IgD-negative memory B cell (primary cell): Measurements from ENCODE around the gene JOSD2. TPM values are rescaled to one million over a fixed set of nuclear protein-coding genes. Genes with fewer than 3 reads are reported as not detected.

Experiments used
- H3K27ac Mint-ChIP-seq, 3 donors: one replicate each; pipeline ENCODE4 v1.8.0; 2020 to 2022; ENCODE audit warnings: mild to moderate bottlenecking in 3 of 3, mixed read lengths in 3 of 3, moderate library complexity in 1 of 3
- H3K27me3 Mint-ChIP-seq: one replicate; pipeline ENCODE4 v1.8.0; 2021; ENCODE audit warnings: mixed read lengths
- H3K36me3 Mint-ChIP-seq: one replicate; pipeline ENCODE4 v1.8.0; 2020; ENCODE audit warnings: mild to moderate bottlenecking, mixed read lengths
- H3K4me1 Mint-ChIP-seq, 3 donors: one replicate each; pipeline ENCODE4 v1.8.0; 2020 to 2022; ENCODE audit warnings: mixed read lengths in 3 of 3, mild to moderate bottlenecking in 1 of 3
- H3K4me3 Mint-ChIP-seq, 4 donors: one replicate each; pipeline ENCODE4 v1.8.0; 2020 to 2022; ENCODE audit warnings: mild to moderate bottlenecking in 4 of 4, mixed read lengths in 4 of 4, moderate library complexity in 3 of 4
- H3K9me3 Mint-ChIP-seq, 3 donors: one replicate each; pipeline ENCODE4 v1.8.0; 2020 to 2021; ENCODE audit warnings: mixed read lengths in 3 of 3, mild to moderate bottlenecking in 1 of 3
- polyA plus RNA-seq: library from polyadenylated mRNA; unstranded; fragments of 300-500 nt; fragmentation: Illumina TruSeq; gene quantifications from one replicate; pipeline ENCODE4 v1.2.3, GENCODE V29; 2021

JOSD2 gene
- polyA plus RNA-seq, 1 donor from 2014 or later, result 15.0 TPM

DNA sequence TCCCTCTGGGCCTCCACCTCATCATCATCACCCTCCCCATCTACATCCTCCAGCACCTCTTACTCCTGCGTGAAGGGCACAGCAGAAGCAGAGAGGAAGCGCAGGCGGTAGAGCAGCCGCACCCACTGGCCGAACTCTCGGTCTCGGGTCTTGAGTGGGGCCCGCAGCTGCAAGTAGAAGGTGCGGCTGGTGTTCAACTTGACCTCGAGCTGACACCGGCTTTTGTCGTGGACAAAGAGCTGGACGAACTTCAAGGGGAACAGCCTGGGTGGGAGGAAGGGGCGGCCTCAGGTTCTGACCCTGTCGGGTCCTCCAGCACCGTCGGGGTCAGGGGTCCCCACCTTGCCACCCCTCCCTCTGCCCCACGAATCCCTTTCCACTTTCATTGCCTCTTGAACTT, 43.4 kb downstream of the JOSD2 start:
- no peaks in the 10 kb centered on the region for H3K9me3 Mint-ChIP-seq
- H3K27me3 Mint-ChIP-seq, result peaks cover 5% of the 10 kb centered on the region
- no peak overlapping the region for H3K27ac Mint-ChIP-seq
- no peaks in the 10 kb centered on the region for H3K4me1 Mint-ChIP-seq
- no peak overlapping the region for H3K4me3 Mint-ChIP-seq
- no peaks in the 10 kb centered on the region for H3K36me3 Mint-ChIP-seq

DNA sequence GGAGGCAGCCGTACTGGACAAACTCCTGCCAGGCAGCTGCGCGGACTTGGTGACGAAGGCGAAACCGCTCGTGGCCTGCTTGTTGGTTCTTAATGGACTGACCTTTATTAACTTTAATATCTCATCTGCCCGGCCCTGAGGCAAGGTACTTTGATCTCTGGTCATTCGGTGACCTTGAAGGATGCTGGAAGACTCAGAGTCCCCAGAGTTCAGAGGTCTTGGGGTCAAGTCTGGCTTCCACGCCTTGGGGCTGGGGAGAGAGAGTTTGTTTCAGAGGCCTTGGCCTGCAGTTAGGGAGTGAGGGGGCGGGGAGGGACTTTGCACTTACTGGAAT, 44.3 kb downstream of the JOSD2 start:
- Mint-ChIP-seq H3K36me3 (no peaks in the 10 kb centered on the region), H3K27ac (no peak overlapping the region), H3K9me3 (no peaks in the 10 kb centered on the region), H3K4me3 (no peak overlapping the region), H3K27me3 (peaks cover 5% of the 10 kb centered on the region), H3K4me1 (no peaks in the 10 kb centered on the region)

DNA sequence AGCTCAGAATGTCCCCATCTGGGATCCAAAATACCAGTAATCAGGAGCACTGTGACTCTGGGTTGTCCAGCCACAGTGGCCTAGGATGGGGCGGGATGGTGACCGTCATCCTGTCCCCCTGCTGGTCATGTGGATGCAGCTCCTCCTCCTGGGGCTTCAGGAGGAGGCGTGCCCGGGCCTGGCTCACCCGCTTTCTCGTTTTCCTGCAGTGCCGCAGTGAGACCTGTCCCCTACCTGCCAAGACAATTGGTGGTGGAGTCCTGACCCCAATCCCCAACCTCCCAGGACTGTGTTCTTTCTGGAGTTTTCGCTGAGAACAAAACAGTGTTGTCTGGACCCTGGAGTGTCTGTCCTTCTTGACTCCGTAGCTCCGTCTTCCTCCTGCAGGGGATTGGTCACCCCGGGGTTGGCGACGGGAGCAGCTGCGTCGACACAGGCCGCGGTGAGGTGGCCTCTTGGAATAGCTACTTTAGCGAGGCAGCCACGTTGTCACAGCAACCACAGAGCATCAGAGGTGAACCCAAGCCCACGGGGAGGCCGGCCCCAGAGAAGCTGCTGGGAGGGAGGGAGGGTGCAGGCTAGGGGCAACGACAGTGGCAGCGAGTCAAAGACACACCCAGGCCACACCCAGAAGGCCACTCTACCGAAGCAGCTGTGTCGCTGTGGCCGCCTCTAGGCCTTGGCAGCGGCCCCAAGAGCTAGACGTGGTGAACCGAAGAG, 44.8 kb downstream of the JOSD2 start:
- Mint-ChIP-seq H3K4me1 (peaks cover 3% of the 10 kb centered on the region in 3 donors), H3K36me3 (no peaks in the 10 kb centered on the region), H3K27me3 (peaks cover 5% of the 10 kb centered on the region), H3K4me3 (no peak overlapping the region), H3K9me3 (no peaks in the 10 kb centered on the region), H3K27ac (no peak overlapping the region)

DNA sequence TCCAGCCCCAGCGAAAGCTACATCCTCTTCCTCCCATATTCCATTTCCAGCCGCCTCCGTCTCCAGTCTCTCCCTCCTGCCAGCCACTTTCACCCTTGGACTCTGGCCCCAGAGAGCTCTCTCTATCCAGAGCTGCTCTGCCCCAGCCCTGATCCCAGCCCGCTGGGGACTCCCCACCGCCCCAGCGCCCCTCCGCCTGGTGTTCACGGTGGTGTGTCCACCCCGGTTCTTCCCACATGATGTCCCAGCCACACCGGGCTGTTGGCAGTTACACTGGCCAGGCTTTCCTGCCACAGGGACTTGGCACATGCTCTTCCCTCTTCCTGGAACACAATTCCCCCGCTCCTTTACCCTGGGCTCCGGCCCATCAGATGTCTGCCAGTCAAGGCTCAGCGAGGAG, 46.0 kb downstream of the JOSD2 start:
- no peaks in the 10 kb centered on the region for H3K9me3 Mint-ChIP-seq
- H3K4me3 Mint-ChIP-seq, result no peak overlapping the region
- no peak overlapping the region for H3K27ac Mint-ChIP-seq
- peaks cover 10 to 11% (median 10%) of the 10 kb centered on the region in 3 donors for H3K4me1 Mint-ChIP-seq
- H3K36me3 Mint-ChIP-seq, result no peaks in the 10 kb centered on the region
- peaks cover 5% of the 10 kb centered on the region for H3K27me3 Mint-ChIP-seq

DNA sequence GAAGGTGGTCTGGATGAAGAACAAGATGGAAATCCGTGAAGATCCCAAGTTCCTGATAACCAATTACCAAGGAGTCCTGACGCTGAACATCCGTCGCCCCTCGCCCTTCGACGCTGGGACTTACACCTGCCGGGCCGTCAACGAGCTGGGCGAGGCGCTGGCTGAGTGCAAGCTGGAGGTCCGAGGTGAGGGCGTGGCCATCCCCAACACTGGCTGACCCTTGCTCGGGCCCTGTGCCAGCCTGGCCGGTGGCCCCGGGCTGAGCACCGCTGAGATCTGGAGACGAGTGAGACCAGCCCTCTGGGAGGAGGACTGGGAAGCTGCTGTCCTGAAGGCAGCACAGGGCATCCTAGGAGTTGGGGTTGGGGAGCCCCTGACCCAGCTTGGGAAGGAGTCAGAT, 46.6 kb downstream of the JOSD2 start:
- peaks cover 11 to 12% (median 12%) of the 10 kb centered on the region in 3 donors for H3K4me1 Mint-ChIP-seq
- peak overlapping the region in 1 of 3 donors; percentile 31 for H3K27ac Mint-ChIP-seq
- peaks cover 5% of the 10 kb centered on the region for H3K27me3 Mint-ChIP-seq
- H3K4me3 Mint-ChIP-seq, result peak overlapping the region in 1 of 4 donors; percentile 29
- no peaks in the 10 kb centered on the region for H3K36me3 Mint-ChIP-seq
- H3K9me3 Mint-ChIP-seq, result no peaks in the 10 kb centered on the region

DNA sequence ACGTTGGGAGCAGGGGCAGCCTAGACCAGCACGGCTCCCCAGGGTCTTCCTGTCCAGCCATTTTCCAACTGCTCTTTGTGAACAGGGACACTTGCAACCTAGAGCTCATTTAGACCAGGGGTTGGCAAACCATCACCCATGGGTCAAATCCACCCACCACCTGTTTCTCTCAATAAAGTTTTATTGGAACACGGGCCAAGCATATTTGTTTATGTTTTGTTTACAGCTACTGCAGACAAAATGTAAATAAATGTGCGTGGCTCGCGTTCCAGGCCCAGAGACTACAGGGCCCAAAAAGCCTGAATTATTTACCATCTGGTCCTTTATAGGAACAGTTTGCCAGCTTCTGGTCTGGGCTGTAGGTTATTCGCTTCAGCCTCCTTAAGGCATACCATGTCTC, 48.0 kb downstream of the JOSD2 start:
- Mint-ChIP-seq H3K36me3 (no peaks in the 10 kb centered on the region), H3K9me3 (no peaks in the 10 kb centered on the region), H3K27ac (peak overlapping the region in 1 of 3 donors; percentile 7), H3K27me3 (peaks cover 5% of the 10 kb centered on the region), H3K4me3 (peak overlapping the region in 1 of 4 donors; percentile 13), H3K4me1 (peaks cover 11 to 12% (median 12%) of the 10 kb centered on the region in 3 donors)

DNA sequence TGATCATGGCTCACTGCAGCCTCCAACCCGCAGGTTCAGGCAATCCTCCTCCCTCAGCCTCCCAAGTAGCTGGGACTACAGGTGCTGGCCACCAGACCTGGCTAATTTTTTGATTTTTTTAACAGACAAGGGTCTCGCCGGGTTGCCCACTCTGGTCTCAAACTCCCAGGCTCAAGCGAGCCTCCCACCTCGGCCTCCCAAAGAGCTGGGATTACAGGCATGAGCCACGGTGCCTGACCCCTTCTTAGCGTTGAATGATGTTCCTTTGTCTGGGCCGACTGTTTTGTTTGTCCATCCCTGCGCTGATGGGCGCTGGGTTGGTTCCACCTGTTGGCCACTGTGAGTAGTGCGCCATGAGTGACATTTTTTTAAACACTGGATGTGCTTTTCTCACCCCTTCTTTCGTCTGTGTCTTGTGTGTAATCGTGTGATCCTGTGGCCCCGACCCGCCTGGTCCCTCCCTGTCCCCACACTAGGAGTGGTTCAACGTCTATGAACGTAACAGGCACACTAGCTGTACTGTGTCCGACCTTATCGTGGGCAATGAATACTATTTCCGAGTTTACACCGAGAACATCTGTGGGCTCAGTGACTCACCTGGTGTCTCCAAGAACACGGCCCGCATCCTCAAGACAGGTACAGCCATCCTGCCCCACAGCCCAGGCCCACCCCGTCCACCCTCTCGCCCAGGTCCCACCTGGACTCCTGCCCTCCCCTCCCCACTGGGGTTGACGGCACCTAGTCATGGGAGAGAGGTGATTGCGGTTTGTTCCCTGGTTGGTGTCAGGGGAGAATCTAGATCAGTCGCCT, 49.7 kb downstream of the JOSD2 start:
- peak overlapping the region in 2 of 4 donors; percentile 31 to 85 for H3K4me3 Mint-ChIP-seq
- peak overlapping the region in 2 of 3 donors; percentile 32 to 36 for H3K27ac Mint-ChIP-seq
- peaks cover 2% of the 10 kb centered on the region for H3K36me3 Mint-ChIP-seq
- no peaks in the 10 kb centered on the region for H3K9me3 Mint-ChIP-seq
- H3K27me3 Mint-ChIP-seq, result peaks cover 5% of the 10 kb centered on the region
- peaks cover 11 to 12% (median 12%) of the 10 kb centered on the region in 3 donors for H3K4me1 Mint-ChIP-seq

DNA sequence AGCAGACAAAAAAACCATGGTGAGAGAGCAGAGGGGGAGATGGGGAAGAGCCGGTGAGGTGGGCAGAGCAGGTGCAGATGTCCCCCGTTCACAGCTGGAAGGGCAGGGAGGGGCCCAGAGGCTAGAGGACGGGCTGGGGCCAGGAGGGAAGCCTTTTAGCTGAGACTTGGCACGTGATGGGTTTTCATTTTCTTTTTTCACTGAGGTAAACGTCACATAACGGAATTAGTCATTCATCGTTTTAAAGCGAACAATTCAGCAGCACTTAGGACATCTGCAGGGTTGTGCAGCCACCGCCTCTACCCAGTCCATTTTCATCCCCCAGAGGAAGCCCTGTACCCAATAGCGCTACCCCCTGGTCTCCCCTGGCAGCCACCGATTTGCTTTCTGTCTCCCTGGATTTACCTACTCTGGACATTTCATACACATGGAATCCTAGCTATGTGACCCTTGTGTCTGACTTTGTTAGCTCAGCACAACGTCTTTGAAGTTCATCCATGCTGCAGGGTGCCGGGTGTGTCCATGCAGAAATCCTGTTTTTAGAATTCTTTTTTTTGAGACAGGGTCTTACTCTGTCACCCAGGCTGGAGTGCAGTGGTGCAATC, 50.7 kb downstream of the JOSD2 start:
- H3K4me1 Mint-ChIP-seq, result peaks cover 11 to 12% (median 12%) of the 10 kb centered on the region in 3 donors
- peaks cover 5% of the 10 kb centered on the region for H3K27me3 Mint-ChIP-seq
- peak overlapping the region; percentile 20 to 87 (median 58) for H3K4me3 Mint-ChIP-seq
- peaks cover 2% of the 10 kb centered on the region for H3K36me3 Mint-ChIP-seq
- H3K9me3 Mint-ChIP-seq, result no peaks in the 10 kb centered on the region
- peak overlapping the region; percentile 51 to 91 (median 86) for H3K27ac Mint-ChIP-seq

DNA sequence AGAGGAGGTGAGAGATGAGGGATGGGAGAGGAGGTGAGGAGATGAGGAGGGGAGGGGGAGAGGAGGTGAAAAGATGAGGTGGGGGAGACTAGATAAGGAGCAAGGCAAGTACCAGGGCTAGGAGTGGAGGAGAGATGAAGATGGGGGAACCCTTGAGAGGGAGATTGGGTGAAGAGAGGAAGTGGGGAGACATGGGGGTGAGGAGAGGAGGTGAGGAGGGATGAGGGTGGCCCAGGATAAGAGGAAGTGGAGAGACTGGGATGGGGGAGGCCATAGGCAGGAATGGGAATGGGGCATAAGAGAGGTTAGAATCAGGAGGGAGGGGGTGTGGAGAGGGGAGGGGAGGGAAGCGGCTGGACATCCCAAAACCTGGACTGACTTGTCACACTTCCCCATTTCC, 51.4 kb downstream of the JOSD2 start:
- Mint-ChIP-seq H3K27me3 (peaks cover 5% of the 10 kb centered on the region), H3K27ac (peak overlapping the region; percentile 51 to 91 (median 86)), H3K36me3 (peaks cover 2% of the 10 kb centered on the region), H3K4me1 (peaks cover 11 to 12% (median 12%) of the 10 kb centered on the region in 3 donors), H3K4me3 (peak overlapping the region in 2 of 4 donors; percentile 39 to 87), H3K9me3 (no peaks in the 10 kb centered on the region)

DNA sequence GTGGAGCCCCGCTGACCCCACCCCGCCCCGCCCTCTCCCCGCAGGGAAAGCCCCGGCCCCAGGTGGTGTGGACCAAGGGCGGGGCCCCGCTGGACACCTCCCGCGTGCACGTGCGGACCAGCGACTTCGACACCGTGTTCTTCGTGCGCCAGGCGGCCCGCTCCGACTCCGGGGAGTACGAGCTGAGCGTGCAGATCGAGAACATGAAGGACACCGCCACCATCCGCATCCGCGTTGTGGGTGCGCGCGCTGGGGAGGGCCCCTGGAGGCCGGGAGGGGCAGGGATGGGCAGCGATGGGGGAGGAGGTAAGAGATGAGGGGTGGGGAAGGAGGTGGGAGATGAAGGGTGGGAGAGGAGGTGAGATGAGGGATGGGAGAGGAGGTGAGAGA, 51.9 kb downstream of the JOSD2 start:
- no peak overlapping the region for H3K27ac Mint-ChIP-seq

DNA sequence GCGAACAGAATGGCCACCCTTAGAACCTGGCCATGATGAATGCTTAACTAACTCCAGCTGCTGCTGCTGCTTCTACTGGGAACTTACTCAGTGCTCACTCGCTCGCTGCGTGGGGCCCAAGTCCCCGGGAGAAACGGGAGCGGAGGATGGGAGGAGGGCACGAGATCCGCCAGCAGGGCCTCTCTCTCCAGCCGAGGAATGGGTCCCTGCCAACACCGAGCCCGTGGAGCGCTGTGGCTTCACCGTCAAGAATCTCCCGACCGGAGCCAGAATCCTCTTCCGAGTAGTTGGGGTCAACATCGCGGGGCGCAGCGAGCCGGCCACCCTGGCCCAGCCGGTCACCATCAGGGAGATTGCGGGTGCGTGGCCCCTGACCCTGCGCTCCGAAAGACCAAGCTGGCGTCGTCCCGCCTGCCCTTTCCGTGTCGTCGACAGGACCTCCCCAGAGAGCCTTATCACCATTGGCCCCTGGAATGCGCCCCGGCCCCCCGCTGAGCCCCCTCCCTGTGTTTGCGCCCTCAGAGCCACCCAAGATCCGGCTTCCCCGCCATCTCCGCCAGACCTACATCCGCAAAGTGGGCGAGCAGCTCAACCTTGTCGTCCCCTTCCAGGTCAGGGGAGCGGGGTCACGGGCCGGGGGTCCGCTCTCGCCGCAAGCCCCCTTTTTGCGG, 52.5 kb downstream of the JOSD2 start:
- no peak overlapping the region for H3K4me3 Mint-ChIP-seq
- H3K27me3 Mint-ChIP-seq, result peaks cover 3% of the 10 kb centered on the region
- no peaks in the 10 kb centered on the region for H3K9me3 Mint-ChIP-seq
- H3K27ac Mint-ChIP-seq, result no peak overlapping the region
- peaks cover 2% of the 10 kb centered on the region for H3K36me3 Mint-ChIP-seq
- H3K4me1 Mint-ChIP-seq, result peaks cover 11 to 12% (median 12%) of the 10 kb centered on the region in 3 donors

More for the DNA sequence above, 51.9 kb downstream of the JOSD2 start:
- peaks cover 5% of the 10 kb centered on the region for H3K27me3 Mint-ChIP-seq
- peaks cover 2% of the 10 kb centered on the region for H3K36me3 Mint-ChIP-seq
- H3K4me3 Mint-ChIP-seq, result no peak overlapping the region
- peaks cover 11 to 12% (median 12%) of the 10 kb centered on the region in 3 donors for H3K4me1 Mint-ChIP-seq
- H3K9me3 Mint-ChIP-seq, result no peaks in the 10 kb centered on the region

DNA sequence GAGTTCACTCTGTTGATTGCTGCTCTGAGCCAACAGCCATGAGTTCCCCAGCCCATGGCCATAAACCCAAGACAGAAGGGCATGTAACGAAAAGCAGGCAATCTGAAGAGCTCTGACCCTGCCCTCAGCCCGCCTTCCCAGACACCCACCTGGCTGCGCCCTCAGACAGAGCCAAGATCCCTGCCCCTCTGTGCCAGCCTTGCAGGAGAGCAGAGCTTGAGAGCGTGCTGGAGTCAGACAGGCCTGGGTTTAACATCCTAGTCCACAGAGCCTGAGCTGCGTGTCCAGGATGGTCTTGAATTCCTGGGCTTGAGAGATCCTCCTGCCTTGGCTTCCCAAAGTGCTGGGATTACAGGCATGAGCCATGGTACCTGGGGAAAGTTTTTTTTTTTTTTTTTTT, 53.7 kb downstream of the JOSD2 start:
- peaks cover 2% of the 10 kb centered on the region for H3K36me3 Mint-ChIP-seq
- H3K4me1 Mint-ChIP-seq, result peaks cover 11 to 12% (median 12%) of the 10 kb centered on the region in 3 donors
- peaks cover 0 to under 1% (median 0%) of the 10 kb centered on the region in 3 donors for H3K9me3 Mint-ChIP-seq
- no peak overlapping the region for H3K27ac Mint-ChIP-seq
- peaks cover 3% of the 10 kb centered on the region for H3K27me3 Mint-ChIP-seq
- no peak overlapping the region for H3K4me3 Mint-ChIP-seq
